Measurements from ENCODE around the gene JOSD1.

JOSD1 gene

DNA sequence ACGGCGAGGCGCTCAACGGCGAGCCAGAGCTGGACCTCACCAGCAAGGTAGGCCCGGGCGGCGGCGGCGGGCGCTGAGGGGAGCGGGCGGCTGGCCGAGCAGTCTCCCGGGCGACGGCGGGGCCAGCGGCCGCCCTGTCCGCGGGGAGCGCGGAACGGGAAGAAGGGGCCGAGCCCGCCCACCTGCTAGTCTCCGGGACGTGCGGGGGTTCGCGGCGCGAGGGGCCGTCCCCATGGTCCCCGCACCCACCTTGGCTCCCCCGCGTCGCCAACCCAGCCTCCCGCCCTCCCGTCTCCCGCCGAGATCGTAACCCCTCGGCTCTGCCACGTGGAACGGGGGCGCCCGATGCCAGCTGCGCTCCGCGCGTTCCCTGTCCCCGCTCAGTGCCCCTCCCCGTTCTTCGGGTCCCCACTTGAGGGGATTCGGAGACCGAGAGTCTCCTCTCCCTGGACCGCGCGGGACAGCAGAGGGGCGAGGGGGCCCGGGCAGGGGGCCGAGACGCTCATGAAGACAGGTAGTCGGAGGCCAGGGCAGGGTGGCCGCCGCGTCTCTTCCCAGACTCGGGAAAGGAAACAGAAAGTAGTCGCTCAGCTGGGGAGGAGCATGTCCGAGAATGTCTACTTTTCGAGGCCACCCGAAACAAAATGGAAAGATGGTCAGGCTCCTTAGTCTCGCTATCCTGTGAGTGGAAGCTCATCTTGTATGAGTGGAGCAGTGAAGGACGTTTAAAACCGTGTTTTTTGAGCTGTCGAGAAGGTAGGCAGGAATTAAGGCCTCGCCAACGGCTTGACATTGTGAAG, 5.6 kb upstream of the JOSD1 start:
- peak; percentile 28 for DNase-seq (ENCODE audit: low spot score)
- TF ChIP-seq CTCF (IDR thresholded peaks at IDR 0.05; ENCODE audit: extremely low read depth, missing control alignments) = no peak

DNA sequence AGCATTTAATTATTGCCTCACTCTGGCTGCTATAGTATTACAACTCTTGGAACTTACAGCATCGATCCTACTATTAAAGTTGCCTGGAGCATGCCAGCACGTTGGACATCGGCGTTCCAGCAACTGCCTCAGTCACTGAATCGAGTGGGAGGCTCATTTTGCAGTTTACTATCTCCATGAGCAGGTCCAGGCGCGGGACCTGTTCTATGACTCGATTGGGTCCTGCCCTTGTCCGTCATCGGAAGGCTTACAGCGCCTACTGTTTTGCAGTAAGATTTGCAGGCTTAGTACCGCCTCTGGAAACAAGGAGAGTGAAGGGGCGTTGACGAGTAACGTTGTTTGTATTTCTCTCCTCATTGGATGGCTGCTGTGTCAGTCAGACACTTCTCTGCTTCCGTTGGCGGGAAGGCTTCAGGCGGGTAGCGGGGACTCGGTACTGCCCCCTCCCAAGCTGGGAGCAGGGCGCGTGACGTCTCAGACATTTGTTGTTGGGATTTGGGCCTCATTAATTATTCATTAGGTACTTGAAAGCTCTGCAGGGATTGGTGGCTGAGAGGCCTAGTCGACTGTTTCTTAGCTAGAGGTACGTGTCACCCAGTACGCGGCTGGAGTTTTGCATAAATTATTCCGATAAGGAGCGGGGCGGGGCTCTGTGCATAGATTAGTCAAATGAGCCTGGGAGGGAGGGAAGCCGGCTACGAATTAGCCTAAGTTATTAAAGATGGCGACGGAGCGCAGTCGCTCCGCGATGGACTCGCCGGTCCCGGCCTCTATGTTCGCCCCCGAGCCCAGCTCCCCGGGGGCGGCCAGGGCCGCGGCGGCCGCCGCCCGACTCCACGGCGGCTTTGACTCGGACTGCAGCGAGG, 4.7 kb upstream of the JOSD1 start, which contains the start of gene GTPBP1:
Gene GTPBP1 (plus strand): TSS at position 710 of the 866 bp plus-strand sequence. CDS start 12 bp downstream, at position 722.
- no peak for TF ChIP-seq CTCF (IDR thresholded peaks at IDR 0.05; ENCODE audit: extremely low read depth, missing control alignments)
- DNase-seq (ENCODE audit: low spot score) = peak; percentile 98

DNA sequence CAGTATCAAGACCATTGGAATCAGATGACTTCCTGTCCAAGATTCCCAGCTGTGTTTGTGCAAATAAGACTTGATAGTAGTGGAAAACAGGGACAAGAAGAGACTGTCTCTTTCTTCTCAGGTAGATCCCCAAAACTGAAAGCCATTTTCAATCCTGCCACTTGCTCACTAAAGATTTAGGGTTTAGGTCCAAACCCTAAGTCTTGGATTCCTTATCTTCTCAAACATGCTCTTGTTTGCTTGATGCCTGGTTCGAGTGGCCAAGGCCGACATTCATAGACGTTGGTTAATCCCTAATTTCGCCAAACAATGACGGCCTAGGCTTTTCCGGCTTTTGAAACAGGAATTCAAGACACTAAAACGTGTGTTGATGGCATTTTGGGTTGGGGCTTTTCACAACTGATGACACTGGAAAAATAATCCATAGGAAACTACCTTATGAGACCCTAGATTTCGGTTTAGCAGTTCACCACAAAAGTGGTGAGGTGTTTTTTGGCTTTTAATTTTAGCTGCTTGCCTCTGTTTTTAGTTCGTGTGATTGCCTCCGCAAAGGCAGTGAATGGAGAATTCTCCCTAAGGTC, 4.0 kb upstream of the JOSD1 start:
- no peak for TF ChIP-seq CTCF (IDR thresholded peaks at IDR 0.05; ENCODE audit: extremely low read depth, missing control alignments)
- DNase-seq (ENCODE audit: low spot score) = no peak

DNA sequence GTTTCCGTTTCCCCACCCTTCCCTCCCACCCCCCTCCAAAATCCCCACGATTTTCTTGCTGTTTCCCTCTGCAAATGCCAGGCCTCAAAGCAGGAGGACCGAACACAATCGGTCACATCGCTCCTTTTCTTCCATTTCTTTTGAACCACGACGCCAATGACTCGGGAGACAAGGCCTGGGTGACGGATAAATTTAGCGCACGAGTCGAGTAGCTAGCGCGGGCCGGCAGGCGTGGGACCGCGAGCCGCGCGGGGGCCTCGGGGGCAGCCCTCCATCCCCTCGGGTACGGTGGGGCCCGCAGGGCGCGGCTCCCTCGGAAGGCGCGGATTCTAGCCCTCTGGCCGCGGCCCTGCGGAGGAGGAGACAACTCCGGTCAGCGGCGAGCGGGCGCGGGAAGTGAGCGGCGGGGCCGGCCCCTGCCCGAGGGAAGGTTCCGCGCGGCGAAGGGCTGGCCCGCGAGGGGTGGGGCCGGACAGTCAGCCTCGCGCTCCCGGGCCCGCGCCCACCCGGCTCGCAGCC, 414 bp downstream of the JOSD1 start:
- TF ChIP-seq CTCF (IDR thresholded peaks at IDR 0.05; ENCODE audit: extremely low read depth, missing control alignments) = no peak
- DNase-seq (ENCODE audit: low spot score) = no peak

- no peak for TF ChIP-seq CTCF (IDR thresholded peaks at IDR 0.05; ENCODE audit: extremely low read depth, missing control alignments)
- DNase-seq (ENCODE audit: low spot score) = no peak
These were observed 959 bp downstream of the JOSD1 start for GRCh38 chr22:38699784-38700183.

GRCh38 chr22:38699143-38699542, 1.6 kb downstream of the JOSD1 start:
- no peak for TF ChIP-seq CTCF (IDR thresholded peaks at IDR 0.05; ENCODE audit: extremely low read depth, missing control alignments)
- DNase-seq (ENCODE audit: low spot score) = no peak
